A673 (cell line): ENCODE data around the gene CDH10. TPM values are rescaled to one million over a fixed set of nuclear protein-coding genes. Genes with fewer than 3 reads are reported as not detected.

Experiments
- BruUV-seq: library from RNA; stranded (reverse); fragments of 400-500 nt; replicated peaks from 2 replicates; lab custom pipeline; 2021; lab: Mats Ljungman, UMichigan
- CTCF ChIA-PET: fragments of 300-600 bp; sonication (Branson Sonifier 250); formaldehyde crosslinking; loops from one replicate; lab custom pipeline; 2022; ENCODE audit warnings: antibody characterized with exemption; lab: Charles Lee
- POLR2A ChIA-PET: fragments of 300-600 bp; sonication (Branson Sonifier 250); formaldehyde crosslinking; loops from one replicate; lab custom pipeline; 2022; ENCODE audit warnings: antibody characterized with exemption; ENCODE audit not compliant: low non-redundant PET; lab: Charles Lee
- DNase-seq: peaks from one replicate; pipeline ENCODE4 v3.0.0-alpha.2; 2015; ENCODE audit warnings: low spot score
- H3K27ac ChIP-seq: fragments of 200-600 bp; sonication (generic); 2 replicates; pipeline ENCODE4 v1.5.1; 2016; ENCODE audit warnings: mixed run types, low read depth, mild to moderate bottlenecking, mixed read lengths, antibody characterized with exemption, low read length; ENCODE audit not compliant: poor library complexity, severe bottlenecking
- H3K27me3 ChIP-seq: fragments of 200-600 bp; sonication (generic); replicated peaks from 2 replicates; pipeline ENCODE4 v1.6.1; 2017; ENCODE audit warnings: mixed run types, low read depth, mild to moderate bottlenecking, mixed read lengths, antibody characterized with exemption, low read length; ENCODE audit not compliant: insufficient read depth, poor library complexity
- H3K36me3 ChIP-seq: fragments of 200-600 bp; sonication (generic); 2 replicates; pipeline ENCODE4 v1.6.1; 2016; ENCODE audit warnings: mixed run types, mild to moderate bottlenecking, mixed read lengths, antibody characterized with exemption, low read length; ENCODE audit not compliant: insufficient read depth, poor library complexity, severe bottlenecking
- H3K4me1 ChIP-seq: fragments of 200-600 bp; sonication (generic); 2 replicates; pipeline ENCODE4 v1.6.1; 2017; ENCODE audit warnings: mixed run types, mild to moderate bottlenecking, mixed read lengths, antibody characterized with exemption, low read length; ENCODE audit not compliant: insufficient read depth, poor library complexity, severe bottlenecking
- H3K4me3 ChIP-seq: fragments of 200-600 bp; sonication (generic); 2 replicates; pipeline ENCODE4 v1.5.1; 2016; ENCODE audit warnings: low read depth, mixed run types, mild to moderate bottlenecking, mixed read lengths, low read length; ENCODE audit not compliant: poor library complexity, severe bottlenecking
- H3K9me3 ChIP-seq: fragments of 200-600 bp; sonication (generic); 2 replicates; pipeline ENCODE4 v1.6.1; 2016; ENCODE audit warnings: mixed run types, low read depth, mild to moderate bottlenecking, mixed read lengths, antibody characterized with exemption, low read length; ENCODE audit not compliant: poor library complexity, severe bottlenecking
- EZH2 ChIP-seq: fragments of 200-600 bp; sonication (generic); IDR thresholded peaks from 2 replicates; pipeline ENCODE4 v1.6.1; 2017; ENCODE audit warnings: borderline replicate concordance, low read depth, mild to moderate bottlenecking, mixed read lengths, antibody characterized with exemption, low read length; ENCODE audit not compliant: poor library complexity, severe bottlenecking
- intact Hi-C: fragments of 100-400 bp; cut with micrococcal nuclease; formaldehyde crosslinking; loops from one replicate; pipeline ENCODE4 v1.10.0; 2022; ENCODE audit not compliant: unreplicated experiment
- total RNA-seq: library from RNA; stranded (reverse); gene quantifications from 2 replicates; pipeline ENCODE4 v1.2.3, GENCODE V29; 2021
- TF ChIP-seq, protein P1 (sequence below): fragments of 300-800, 200-600 bp; sonication (generic); conservative IDR thresholded peaks from 2 replicates; pipeline ENCODE4 v1.5.1; 2017; ENCODE audit warnings: low read depth, mild to moderate bottlenecking, antibody characterized with exemption, low read length, moderate library complexity, mixed read lengths

Gene CDH10
- total RNA-seq, 1 experiment from 2014 or later, result 1.2 TPM

- Histone ChIP-seq H3K27me3 (no peaks in the 10 kb centered on the region), H3K36me3 (no peaks in the 10 kb centered on the region), H3K4me1 (peaks cover 30% of the 10 kb centered on the region), H3K9me3 (no peaks in the 10 kb centered on the region), H3K4me3 (no peak overlapping the region), H3K27ac (no peak overlapping the region)
- ChIA-PET POLR2A (no interaction called here), CTCF (no interaction called here)
- peak; percentile 64 for DNase-seq
- intact Hi-C loops, result no loop called here
- no TSS peak for BruUV-seq
- TF ChIP-seq EZH2, result no peak
- TF ChIP-seq, protein P1, sequence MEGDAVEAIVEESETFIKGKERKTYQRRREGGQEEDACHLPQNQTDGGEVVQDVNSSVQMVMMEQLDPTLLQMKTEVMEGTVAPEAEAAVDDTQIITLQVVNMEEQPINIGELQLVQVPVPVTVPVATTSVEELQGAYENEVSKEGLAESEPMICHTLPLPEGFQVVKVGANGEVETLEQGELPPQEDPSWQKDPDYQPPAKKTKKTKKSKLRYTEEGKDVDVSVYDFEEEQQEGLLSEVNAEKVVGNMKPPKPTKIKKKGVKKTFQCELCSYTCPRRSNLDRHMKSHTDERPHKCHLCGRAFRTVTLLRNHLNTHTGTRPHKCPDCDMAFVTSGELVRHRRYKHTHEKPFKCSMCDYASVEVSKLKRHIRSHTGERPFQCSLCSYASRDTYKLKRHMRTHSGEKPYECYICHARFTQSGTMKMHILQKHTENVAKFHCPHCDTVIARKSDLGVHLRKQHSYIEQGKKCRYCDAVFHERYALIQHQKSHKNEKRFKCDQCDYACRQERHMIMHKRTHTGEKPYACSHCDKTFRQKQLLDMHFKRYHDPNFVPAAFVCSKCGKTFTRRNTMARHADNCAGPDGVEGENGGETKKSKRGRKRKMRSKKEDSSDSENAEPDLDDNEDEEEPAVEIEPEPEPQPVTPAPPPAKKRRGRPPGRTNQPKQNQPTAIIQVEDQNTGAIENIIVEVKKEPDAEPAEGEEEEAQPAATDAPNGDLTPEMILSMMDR, result no peak
Observed at GRCh38 chr5:24621792-24622191, 23.0 kb downstream of the CDH10 start.

DNA sequence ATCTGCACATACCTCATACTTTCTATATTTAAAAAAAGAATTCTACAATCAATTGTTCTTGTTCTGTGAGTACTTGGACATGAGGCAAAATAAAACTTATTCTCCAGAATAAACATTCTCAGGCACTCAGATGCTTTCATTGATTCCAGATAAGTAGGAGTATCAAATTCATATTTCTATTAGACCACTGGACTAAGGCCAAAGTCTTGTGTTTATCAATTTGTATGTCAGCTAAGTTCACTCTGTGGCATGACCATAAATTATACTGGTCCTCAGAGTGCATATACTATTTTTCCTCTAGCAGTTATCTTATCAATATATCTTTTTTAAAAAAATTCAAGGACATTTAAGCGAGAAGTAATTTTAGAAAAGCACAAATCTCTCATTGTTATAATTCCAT lies 28.2 kb downstream of the CDH10 start:
- POLR2A ChIA-PET, result no interaction called here
- intact Hi-C loops, result no loop called here
- Histone ChIP-seq H3K27me3 (no peaks in the 10 kb centered on the region), H3K4me1 (peaks cover 14% of the 10 kb centered on the region), H3K36me3 (no peaks in the 10 kb centered on the region), H3K27ac (no peak overlapping the region), H3K4me3 (no peak overlapping the region), H3K9me3 (no peaks in the 10 kb centered on the region)
- CTCF ChIA-PET, result no interaction called here
- TF ChIP-seq EZH2, result no peak
- TF ChIP-seq, protein P1, result no peak
- no peak for DNase-seq
- BruUV-seq, result no TSS peak

- DNase-seq, result peak; percentile 42
- intact Hi-C loops, result no loop called here
- Histone ChIP-seq H3K36me3 (no peaks in the 10 kb centered on the region), H3K9me3 (no peaks in the 10 kb centered on the region), H3K27ac (no peak overlapping the region), H3K4me1 (peaks cover 9% of the 10 kb centered on the region), H3K27me3 (no peaks in the 10 kb centered on the region), H3K4me3 (no peak overlapping the region)
- CTCF ChIA-PET, result no interaction called here
- POLR2A ChIA-PET, result no interaction called here
- TF ChIP-seq, protein P1, result no peak
- no peak for TF ChIP-seq EZH2
- BruUV-seq, result no TSS peak
Observed at GRCh38 chr5:24615159-24615558, 29.6 kb downstream of the CDH10 start.
